Subcutaneous abdominal adipose tissue (tissue), 5 donors: ENCODE measurements around the gene SLC29A3.

ENCODE experiments used
- H3K27ac ChIP-seq: one replicate; pipeline ENCODE4 v1.7.0; 2013; ENCODE audit warnings: low read depth, mild to moderate bottlenecking, inconsistent platforms, low read length, moderate library complexity
- H3K27me3 ChIP-seq, 5 donors: one replicate each; pipeline ENCODE4 v1.7.0; 2013; ENCODE audit warnings: low read length in 5 of 5, inconsistent platforms in 1 of 5; ENCODE audit not compliant: control insufficient read depth in 5 of 5, insufficient read depth in 4 of 5
- H3K36me3 ChIP-seq, 5 donors: one replicate each; pipeline ENCODE4 v1.7.0; 2013; ENCODE audit warnings: low read length in 5 of 5; ENCODE audit not compliant: control insufficient read depth in 5 of 5, insufficient read depth in 5 of 5
- H3K4me1 ChIP-seq, 5 donors: one replicate each; pipeline ENCODE4 v1.7.0; 2013; ENCODE audit warnings: low read length in 5 of 5, mild to moderate bottlenecking in 3 of 5, moderate library complexity in 1 of 5; ENCODE audit not compliant: control insufficient read depth in 5 of 5, insufficient read depth in 5 of 5
- H3K4me3 ChIP-seq, 5 donors: one replicate each; pipeline ENCODE4 v1.7.0; 2013; ENCODE audit warnings: low read length in 5 of 5, low read depth in 1 of 5
- H3K9ac ChIP-seq, 5 donors: one replicate each; pipeline ENCODE4 v1.7.0; 2013; ENCODE audit warnings: low read length in 5 of 5, mild to moderate bottlenecking in 4 of 5, moderate library complexity in 3 of 5
- H3K9me3 ChIP-seq, 5 donors: one replicate each; pipeline ENCODE4 v1.7.0; 2013; ENCODE audit warnings: low read length in 5 of 5; ENCODE audit not compliant: control insufficient read depth in 5 of 5
- donor health status: healthy.
- donor health status: healthy.
- donor health status: healthy.
- donor health status: healthy.
- donor health status: healthy.

SLC29A3 gene

GRCh38 chr10:71382757-71383156, 63.7 kb downstream of the SLC29A3 start:
- Histone ChIP-seq H3K9ac (no peak overlapping the region), H3K36me3 (no peaks in the 10 kb centered on the region), H3K27me3 (no peaks in the 10 kb centered on the region), H3K9me3 (no peaks in the 10 kb centered on the region), H3K4me1 (peaks cover 0 to 12% (median 5%) of the 10 kb centered on the region in 5 donors), H3K4me3 (no peak overlapping the region), H3K27ac (no peak overlapping the region)

- no peak overlapping the region for H3K9ac ChIP-seq
- no peaks in the 10 kb centered on the region for H3K9me3 ChIP-seq
- no peak overlapping the region for H3K4me3 ChIP-seq
- H3K27me3 ChIP-seq = no peaks in the 10 kb centered on the region
- H3K27ac ChIP-seq = no peak overlapping the region
- H3K36me3 ChIP-seq = no peaks in the 10 kb centered on the region
- H3K4me1 ChIP-seq = peaks cover 0 to 7% (median 0%) of the 10 kb centered on the region in 5 donors
Observed at GRCh38 chr10:71383972-71384687, 65.1 kb downstream of the SLC29A3 start.

GRCh38 chr10:71388171-71388570, 69.1 kb downstream of the SLC29A3 start:
- Histone ChIP-seq H3K27me3 (peaks cover 0 to 8% (median 3%) of the 10 kb centered on the region in 5 donors), H3K4me3 (no peak overlapping the region), H3K27ac (no peak overlapping the region), H3K36me3 (no peaks in the 10 kb centered on the region), H3K9me3 (no peaks in the 10 kb centered on the region), H3K4me1 (peaks cover 0 to 4% (median 0%) of the 10 kb centered on the region in 5 donors), H3K9ac (no peak overlapping the region)

DNA sequence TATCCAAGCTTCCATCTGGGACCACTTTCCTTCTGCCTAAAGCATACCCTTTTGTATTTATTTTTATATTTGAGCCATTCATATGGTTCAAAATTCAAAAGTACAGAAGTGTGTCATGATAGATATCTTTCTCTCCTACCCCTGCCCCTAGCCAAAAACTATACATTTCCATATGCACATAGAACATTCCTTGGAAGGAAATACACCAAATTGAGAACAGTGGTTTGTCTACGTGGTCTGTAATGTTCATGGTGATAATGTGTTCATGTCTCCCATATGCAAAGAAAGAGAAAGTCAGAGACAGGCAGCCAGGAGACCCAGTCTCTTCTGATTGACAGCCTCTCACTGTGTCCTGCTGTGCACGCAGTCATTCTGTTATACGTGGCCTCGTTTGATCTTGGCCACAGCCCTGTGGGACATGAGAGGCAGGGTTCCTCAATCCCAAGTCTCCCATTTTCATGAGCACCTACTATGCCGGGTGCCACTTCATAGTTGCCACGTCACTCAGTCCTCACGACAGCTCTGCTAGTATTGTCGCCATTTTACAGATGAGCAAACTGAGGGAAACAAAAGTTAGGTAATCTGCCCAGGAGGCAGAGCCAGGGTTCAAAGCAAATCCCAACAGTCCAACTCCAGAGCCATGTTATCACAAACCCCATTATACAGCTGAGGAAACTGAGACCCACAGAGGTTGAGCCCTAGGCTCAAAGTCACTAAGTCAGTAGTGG, 69.7 kb downstream of the SLC29A3 start:
- Histone ChIP-seq H3K4me3 (no peak overlapping the region), H3K27me3 (peaks cover 0 to 8% (median 3%) of the 10 kb centered on the region in 5 donors), H3K27ac (no peak overlapping the region), H3K4me1 (peaks cover 0 to 4% (median 0%) of the 10 kb centered on the region in 5 donors), H3K36me3 (no peaks in the 10 kb centered on the region), H3K9ac (no peak overlapping the region), H3K9me3 (no peaks in the 10 kb centered on the region)

DNA sequence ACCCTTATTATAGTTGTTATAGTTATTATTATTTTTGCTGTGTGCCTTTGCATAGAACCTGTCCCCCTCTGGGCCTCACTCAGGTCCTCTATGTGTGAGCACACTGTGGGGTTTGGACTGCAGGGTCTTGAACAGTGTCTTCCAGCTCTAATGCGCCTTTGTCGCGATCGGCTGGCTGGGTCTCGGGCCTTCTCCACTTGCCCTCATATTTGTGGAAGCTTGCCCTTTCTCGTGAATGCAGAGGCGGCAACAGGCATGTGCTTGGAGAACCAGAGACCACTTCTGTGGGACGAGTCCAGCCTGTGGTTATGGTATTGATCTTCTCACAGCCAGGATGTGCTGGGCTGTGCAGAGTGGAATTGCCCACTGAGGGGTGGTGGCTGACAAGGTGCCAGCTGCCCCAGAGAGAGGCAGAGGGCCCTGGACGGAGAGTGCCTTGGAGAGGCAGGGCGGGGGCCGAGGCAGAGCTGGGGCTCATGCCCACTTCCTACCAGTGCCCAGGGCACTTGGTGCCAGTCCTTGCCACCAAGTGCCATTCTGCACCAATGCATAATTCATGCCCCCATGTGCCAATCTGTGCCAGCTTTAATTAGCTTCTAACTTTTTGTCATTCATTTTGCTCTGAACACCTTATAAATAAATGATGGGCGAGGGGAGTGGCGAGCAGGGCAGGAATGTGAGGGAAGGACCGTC, 70.9 kb downstream of the SLC29A3 start:
- Histone ChIP-seq H3K27me3 (peaks cover 0 to 8% (median 3%) of the 10 kb centered on the region in 5 donors), H3K4me3 (no peak overlapping the region), H3K9ac (no peak overlapping the region), H3K27ac (no peak overlapping the region), H3K36me3 (no peaks in the 10 kb centered on the region), H3K4me1 (no peaks in the 10 kb centered on the region), H3K9me3 (no peaks in the 10 kb centered on the region)

GRCh38 chr10:71390461-71390835, 71.4 kb downstream of the SLC29A3 start:
- Histone ChIP-seq H3K4me3 (no peak overlapping the region), H3K9ac (no peak overlapping the region), H3K4me1 (no peaks in the 10 kb centered on the region), H3K9me3 (no peaks in the 10 kb centered on the region), H3K27me3 (peaks cover 0 to 8% (median 6%) of the 10 kb centered on the region in 5 donors), H3K27ac (no peak overlapping the region), H3K36me3 (no peaks in the 10 kb centered on the region)

DNA sequence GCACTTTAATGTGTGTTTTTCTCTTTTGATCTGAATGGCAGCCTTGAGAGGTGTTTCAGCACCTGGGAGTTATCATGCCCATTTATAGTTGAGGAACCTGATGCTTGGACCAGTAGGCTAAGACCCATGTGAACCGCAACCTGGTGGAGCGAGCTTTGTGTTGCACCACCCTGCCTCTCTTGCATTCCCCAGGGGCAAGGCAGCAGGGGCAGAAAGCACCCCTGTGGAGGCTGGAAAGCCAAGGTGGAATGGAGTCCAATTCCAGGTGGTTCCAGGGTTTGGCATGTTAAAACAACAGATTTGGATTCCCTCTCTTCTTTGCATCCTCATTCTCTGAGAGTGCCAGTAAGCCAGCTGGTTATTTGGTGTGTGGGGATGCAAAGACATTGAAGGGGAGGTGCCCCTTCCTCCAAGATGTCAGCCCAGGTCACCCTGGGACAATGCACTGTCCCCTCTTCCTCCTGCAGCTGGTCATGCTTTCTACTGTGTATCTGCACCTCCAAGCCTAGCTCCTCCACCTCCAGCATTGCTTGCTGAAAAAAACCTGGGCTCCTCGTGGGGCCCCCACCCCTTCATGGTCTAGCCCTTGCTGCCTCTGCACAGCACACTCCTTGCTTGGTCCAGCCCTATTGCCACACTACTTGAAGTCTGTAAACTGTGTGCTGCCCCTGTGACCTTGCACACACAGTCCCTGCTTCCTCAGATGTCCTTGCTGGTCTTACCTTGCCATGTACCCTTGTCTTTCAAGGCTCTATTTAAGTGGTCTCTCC, 72.0 kb downstream of the SLC29A3 start:
- Histone ChIP-seq H3K27me3 (peaks cover 0 to 8% (median 6%) of the 10 kb centered on the region in 5 donors), H3K9ac (no peak overlapping the region), H3K27ac (no peak overlapping the region), H3K36me3 (no peaks in the 10 kb centered on the region), H3K4me1 (peaks cover 0 to 2% (median 0%) of the 10 kb centered on the region in 5 donors), H3K9me3 (no peaks in the 10 kb centered on the region), H3K4me3 (no peak overlapping the region)

- H3K9me3 ChIP-seq = no peaks in the 10 kb centered on the region
- H3K9ac ChIP-seq = no peak overlapping the region
- H3K4me1 ChIP-seq = peaks cover 0 to 5% (median 0%) of the 10 kb centered on the region in 5 donors
- H3K36me3 ChIP-seq = no peaks in the 10 kb centered on the region
- H3K27me3 ChIP-seq = peaks cover 0 to 8% (median 6%) of the 10 kb centered on the region in 5 donors
- H3K4me3 ChIP-seq = no peak overlapping the region
- H3K27ac ChIP-seq = no peak overlapping the region
Observed at GRCh38 chr10:71391701-71392100, 72.6 kb downstream of the SLC29A3 start.

DNA sequence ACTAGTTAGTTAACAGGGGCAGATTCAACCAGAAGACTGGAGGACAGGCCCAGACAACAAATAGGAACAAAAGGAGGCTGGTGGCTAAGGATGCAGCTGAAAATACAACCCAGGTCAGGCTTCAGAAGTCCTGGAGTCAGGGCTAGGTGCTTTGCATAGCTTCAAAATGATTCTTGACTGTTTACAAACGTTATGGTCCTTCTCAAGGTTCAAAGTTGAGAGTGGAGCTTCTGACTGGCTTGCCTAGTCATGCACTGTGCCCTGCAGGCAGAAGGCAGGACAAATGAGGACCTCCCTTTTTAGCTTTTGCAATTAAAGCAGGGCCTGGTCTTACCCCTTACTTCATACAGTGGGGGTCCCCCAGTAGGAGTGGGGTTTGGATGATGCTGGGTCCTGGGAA, 73.2 kb downstream of the SLC29A3 start:
- peaks cover 0 to 11% (median 2%) of the 10 kb centered on the region in 5 donors for H3K4me1 ChIP-seq
- H3K4me3 ChIP-seq = no peak overlapping the region
- H3K27me3 ChIP-seq = peaks cover 0 to 8% (median 6%) of the 10 kb centered on the region in 5 donors
- H3K36me3 ChIP-seq = no peaks in the 10 kb centered on the region
- no peak overlapping the region for H3K27ac ChIP-seq
- no peaks in the 10 kb centered on the region for H3K9me3 ChIP-seq
- no peak overlapping the region for H3K9ac ChIP-seq
